HuH-7.5 (cell line): Measurements from ENCODE around the gene C1orf115.
"Not testable (repeated sequence)": the region's sequence is repeated elsewhere in the genome, so short reads cannot be mapped to it uniquely, and the experiment has no call there.

Source experiments
- DNase-seq: peaks from one replicate; pipeline ENCODE4 v3.0.0; 2011; ENCODE audit warnings: low spot score

Gene C1orf115

GRCh38 chr1:220694866-220695382, 4.8 kb downstream of the C1orf115 start:
- no peak for DNase-seq

- DNase-seq: no peak
These were observed 5.3 kb downstream of the C1orf115 start for GRCh38 chr1:220695426-220695825.

GRCh38 chr1:220696226-220696862, 6.2 kb downstream of the C1orf115 start:
- DNase-seq: no peak

- no peak for DNase-seq
These were observed 6.7 kb downstream of the C1orf115 start for GRCh38 chr1:220696863-220697231.

- no peak for DNase-seq
These were observed 7.2 kb downstream of the C1orf115 start for GRCh38 chr1:220697326-220697725.

- peak; percentile 66 for DNase-seq
These were observed 8.4 kb downstream of the C1orf115 start for GRCh38 chr1:220698607-220699016.

GRCh38 chr1:220699044-220699443, 8.9 kb downstream of the C1orf115 start:
- no peak for DNase-seq

- no peak for DNase-seq
These were observed 10.5 kb downstream of the C1orf115 start for GRCh38 chr1:220700556-220701179.

GRCh38 chr1:220701974-220702373, 11.8 kb downstream of the C1orf115 start:
- DNase-seq: no peak

- no peak for DNase-seq
These were observed 12.6 kb downstream of the C1orf115 start for GRCh38 chr1:220702733-220703270.

- no peak for DNase-seq
These were observed 13.1 kb downstream of the C1orf115 start for GRCh38 chr1:220703305-220703704.

GRCh38 chr1:220705782-220706181, 15.6 kb downstream of the C1orf115 start:
- DNase-seq: no peak

GRCh38 chr1:220706480-220706879, 16.3 kb downstream of the C1orf115 start:
- DNase-seq: no peak

- no peak for DNase-seq
These were observed 17.0 kb downstream of the C1orf115 start for GRCh38 chr1:220707160-220707559.

GRCh38 chr1:220708244-220708643, 18.1 kb downstream of the C1orf115 start:
- no peak for DNase-seq

- no peak for DNase-seq
These were observed 19.0 kb downstream of the C1orf115 start for GRCh38 chr1:220708936-220709801.

- DNase-seq: no peak
These were observed 20.2 kb downstream of the C1orf115 start for GRCh38 chr1:220710333-220710732.

- DNase-seq: no peak
These were observed 21.1 kb downstream of the C1orf115 start for GRCh38 chr1:220711056-220711809.

- DNase-seq: not testable (repeated sequence)
These were observed 25.8 kb downstream of the C1orf115 start for GRCh38 chr1:220715986-220716385.

GRCh38 chr1:220717800-220718640, 27.9 kb downstream of the C1orf115 start:
- no peak for DNase-seq

GRCh38 chr1:220721266-220721665, 31.1 kb downstream of the C1orf115 start:
- DNase-seq: not testable (repeated sequence)
